ENCODE measurements around the gene TTC39A.

GRCh38 chr1:51255331-51255730 is 75.0 kb downstream of the TTC39A start:
- TF ChIP-seq CTCF (IDR thresholded peaks at IDR 0.05), result no peak
- TF ChIP-seq POLR2A (IDR thresholded peaks at IDR 0.05), result no peak
